GM10847 (cell line): Measurements from ENCODE around the gene TMEM272.

Source experiments
- POLR2A ChIP-seq: IDR thresholded peaks from 2 replicates; pipeline ENCODE4 v1.6.1; 2011; ENCODE audit not compliant: insufficient read length; ENCODE audit errors: extremely low read depth

Gene TMEM272

GRCh38 chr13:51820016-51820597 is 24.9 kb downstream of the TMEM272 start:
- TF ChIP-seq POLR2A: no peak

- no peak for TF ChIP-seq POLR2A
Measured at GRCh38 chr13:51819544-51819943, 25.4 kb downstream of the TMEM272 start.

- no peak for TF ChIP-seq POLR2A
Measured at GRCh38 chr13:51818781-51819511, 26.0 kb downstream of the TMEM272 start.

- no peak for TF ChIP-seq POLR2A
Measured at GRCh38 chr13:51818276-51818675, 26.7 kb downstream of the TMEM272 start.

GRCh38 chr13:51817717-51818116 is 27.3 kb downstream of the TMEM272 start:
- TF ChIP-seq POLR2A: no peak

GRCh38 chr13:51816604-51817249 is 28.2 kb downstream of the TMEM272 start:
- no peak for TF ChIP-seq POLR2A

GRCh38 chr13:51815848-51816247 is 29.1 kb downstream of the TMEM272 start:
- TF ChIP-seq POLR2A: no peak

- TF ChIP-seq POLR2A: no peak
Measured at GRCh38 chr13:51814825-51815650, 29.9 kb downstream of the TMEM272 start.

- TF ChIP-seq POLR2A: no peak
Measured at GRCh38 chr13:51814071-51814470, 30.9 kb downstream of the TMEM272 start.

- no peak for TF ChIP-seq POLR2A
Measured at GRCh38 chr13:51811920-51812451, 33.0 kb downstream of the TMEM272 start.

GRCh38 chr13:51811046-51811445 is 33.9 kb downstream of the TMEM272 start:
- TF ChIP-seq POLR2A: no peak

GRCh38 chr13:51808811-51809210 is 36.2 kb downstream of the TMEM272 start:
- TF ChIP-seq POLR2A: no peak

- no peak for TF ChIP-seq POLR2A
Measured at GRCh38 chr13:51807041-51807440, 37.9 kb downstream of the TMEM272 start.

GRCh38 chr13:51806566-51806965 is 38.4 kb downstream of the TMEM272 start:
- TF ChIP-seq POLR2A: no peak

- no peak for TF ChIP-seq POLR2A
Measured at GRCh38 chr13:51805925-51806324, 39.1 kb downstream of the TMEM272 start.
